ENCODE data around the gene VPS35L.

Gene VPS35L

GRCh38 chr16:19595043-19595767 is 39.7 kb downstream of the VPS35L start:
- no peak for TF ChIP-seq ZNF274 (IDR thresholded peaks at IDR 0.05; ENCODE audit: low read depth, low read length)
- H3K4me3 ChIP-seq (ENCODE audit: low read length): no peak overlapping the region

DNA sequence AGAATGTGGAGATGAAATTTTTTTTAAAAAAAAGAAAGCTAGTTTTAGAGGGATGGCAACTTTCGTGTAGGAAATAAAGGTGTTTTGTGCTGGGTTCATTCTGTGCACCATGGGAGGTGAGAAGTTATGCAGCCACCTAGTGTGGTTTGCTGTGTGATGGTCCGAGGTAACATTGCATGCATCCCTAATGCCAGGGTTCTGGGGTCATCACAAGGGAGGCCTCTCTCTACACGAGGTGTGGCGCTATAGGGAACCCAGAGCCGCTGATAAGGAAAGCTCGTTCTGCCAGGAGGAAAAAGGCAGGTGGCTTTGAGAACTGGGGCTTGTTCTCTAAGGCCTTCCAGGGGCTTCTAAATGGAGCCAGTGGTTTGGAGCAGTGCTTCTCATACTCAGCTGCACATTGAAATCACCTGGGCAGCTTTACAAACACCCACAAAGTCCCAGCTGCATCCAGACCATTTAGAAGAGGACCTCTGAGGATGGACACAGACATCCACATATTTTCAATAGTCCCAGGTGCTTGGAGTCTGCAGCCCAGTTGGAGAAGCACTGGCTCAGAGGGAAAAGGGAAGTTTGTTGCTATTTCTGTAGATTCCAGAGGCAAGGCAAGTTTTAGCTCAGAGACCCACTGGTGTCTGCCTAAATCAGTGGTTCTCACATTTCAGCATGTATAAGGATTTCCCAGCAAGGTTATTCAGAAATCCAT is 43.5 kb downstream of the VPS35L start:
- no peak overlapping the region for H3K4me3 ChIP-seq (ENCODE audit: low read length)
- TF ChIP-seq ZNF274 (IDR thresholded peaks at IDR 0.05; ENCODE audit: low read depth, low read length): no peak

DNA sequence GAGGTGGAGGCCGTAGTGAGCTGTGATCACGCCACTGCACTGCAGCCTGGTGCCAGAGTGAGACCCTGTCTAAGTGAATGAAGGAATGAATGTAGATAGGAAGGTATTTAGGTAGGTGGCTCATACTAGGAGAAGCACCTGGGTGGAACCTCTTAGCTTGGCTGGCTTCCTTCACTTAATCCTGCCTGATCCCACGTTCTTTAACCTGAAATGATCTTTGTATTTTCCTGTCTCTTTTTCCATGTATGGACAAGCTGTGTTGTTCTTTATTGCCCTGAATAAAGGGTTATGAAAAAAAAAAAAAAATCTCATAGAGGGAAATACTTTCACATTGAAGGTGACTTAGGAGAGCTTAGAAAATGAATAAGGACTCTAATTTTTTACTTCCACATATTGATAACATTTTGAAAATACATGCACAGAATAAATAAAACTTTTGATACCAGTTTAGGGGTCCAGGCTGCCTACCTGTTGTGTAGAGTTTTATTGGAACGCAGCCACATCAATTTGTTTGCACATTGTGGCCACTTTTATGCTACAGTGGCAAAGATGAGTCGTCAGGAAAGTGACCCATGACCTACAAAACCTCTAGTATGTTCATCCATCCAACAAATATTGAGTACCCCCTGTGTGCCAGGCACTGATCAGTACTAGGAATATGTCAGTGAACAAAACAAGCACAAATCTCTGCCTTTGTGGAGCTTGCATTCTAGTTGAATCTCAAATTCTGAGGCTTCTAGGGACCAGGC is 44.6 kb downstream of the VPS35L start:
- no peak for TF ChIP-seq ZNF274 (IDR thresholded peaks at IDR 0.05; ENCODE audit: low read depth, low read length)
- no peak overlapping the region for H3K4me3 ChIP-seq (ENCODE audit: low read length)

DNA sequence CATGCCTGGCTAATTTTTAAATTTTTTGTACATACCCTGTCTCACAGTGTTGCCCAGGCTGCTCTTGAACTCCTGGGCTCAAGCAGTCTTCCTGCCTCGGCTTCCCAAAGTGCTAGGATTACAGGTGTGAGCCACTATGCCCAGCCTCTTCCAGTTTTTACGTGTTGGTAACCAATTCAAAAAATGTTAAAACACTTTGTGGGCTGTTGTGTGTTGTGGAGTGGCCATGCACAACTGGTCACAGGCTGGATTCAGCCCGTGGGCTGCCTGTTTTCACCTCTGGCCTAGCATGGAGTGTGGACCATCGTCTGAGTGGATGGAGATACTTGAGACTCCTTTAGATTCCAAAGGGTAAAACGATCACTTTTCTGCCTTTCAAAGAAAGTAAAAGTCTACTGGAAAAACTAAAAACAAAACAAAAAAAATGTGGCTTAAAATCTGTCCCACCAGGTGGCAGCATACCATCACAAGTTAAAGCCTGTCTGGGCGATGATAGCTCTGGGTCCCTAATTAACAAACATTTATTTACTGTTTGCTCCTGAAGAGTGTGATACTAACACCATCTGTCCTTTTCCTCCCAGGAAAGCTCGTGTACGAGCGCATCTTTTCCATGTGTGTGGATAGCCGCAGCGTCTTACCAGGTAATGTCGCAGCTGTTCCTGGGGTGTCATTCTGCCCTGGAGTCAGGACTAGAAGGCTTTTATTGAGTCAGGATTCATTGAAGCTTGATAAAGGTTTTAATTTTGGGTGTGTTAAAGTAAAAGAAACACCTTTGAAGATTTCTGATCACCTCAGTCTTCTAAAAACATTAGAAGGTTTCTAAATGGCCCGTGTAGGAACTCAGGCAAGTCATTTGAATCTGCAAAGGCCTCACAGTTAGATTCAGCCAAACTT is 45.8 kb downstream of the VPS35L start:
- no peak for TF ChIP-seq ZNF274 (IDR thresholded peaks at IDR 0.05; ENCODE audit: low read depth, low read length)
- no peak overlapping the region for H3K4me3 ChIP-seq (ENCODE audit: low read length)

DNA sequence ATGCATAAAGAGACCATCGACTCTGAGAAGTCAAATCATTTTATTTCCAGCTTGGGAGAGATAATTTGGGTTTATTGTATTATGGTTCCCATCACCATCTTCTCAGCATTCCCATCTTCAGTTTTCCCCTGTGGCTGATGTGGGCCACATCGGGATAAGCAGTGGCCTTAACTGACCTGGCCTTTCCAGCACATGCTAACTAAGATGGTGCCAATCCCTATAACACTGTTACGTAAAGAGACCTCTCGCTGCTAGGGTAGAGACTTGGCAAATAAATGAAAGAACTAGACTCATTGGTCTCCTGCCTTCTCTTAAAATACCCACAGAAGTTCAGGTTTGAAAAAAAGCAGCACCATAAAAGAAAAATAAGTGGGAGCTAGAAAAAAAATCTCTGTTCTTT is 49.4 kb downstream of the VPS35L start:
- no peak for TF ChIP-seq ZNF274 (IDR thresholded peaks at IDR 0.05; ENCODE audit: low read depth, low read length)
- no peak overlapping the region for H3K4me3 ChIP-seq (ENCODE audit: low read length)

- H3K4me3 ChIP-seq (ENCODE audit: low read length): no peak overlapping the region
- TF ChIP-seq ZNF274 (IDR thresholded peaks at IDR 0.05; ENCODE audit: low read depth, low read length): no peak
These were observed 50.2 kb downstream of the VPS35L start for GRCh38 chr16:19605701-19606100.

DNA sequence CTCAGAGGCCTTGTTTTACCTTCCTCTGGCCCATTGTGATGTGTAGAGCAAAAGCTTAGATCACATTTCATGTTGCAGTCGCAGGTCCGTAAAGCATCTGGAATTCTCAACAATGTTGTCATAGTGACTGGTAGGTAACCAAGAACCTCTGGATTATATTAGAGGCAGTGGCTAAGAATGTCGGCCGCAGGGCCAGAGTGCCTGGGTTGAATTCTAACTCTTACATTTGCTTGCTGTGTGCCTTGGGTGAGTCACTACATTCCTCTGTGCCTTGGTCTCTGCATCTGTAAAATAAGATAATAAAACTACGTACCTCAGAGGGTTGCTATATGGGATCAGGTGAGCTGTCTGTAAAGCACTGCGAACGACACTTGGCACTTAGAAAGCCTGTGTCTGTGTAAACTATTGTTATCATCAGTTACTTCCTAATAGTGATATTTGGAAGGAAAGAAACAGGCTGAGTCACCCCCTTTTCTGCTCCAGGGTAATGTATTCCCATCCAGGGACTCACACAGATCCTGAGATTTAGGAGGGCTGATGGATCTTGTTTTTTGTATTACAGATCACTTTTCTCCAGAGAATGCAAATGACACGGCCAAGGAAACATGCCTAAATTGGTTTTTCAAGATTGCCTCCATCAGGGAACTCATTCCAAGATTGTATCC is 52.2 kb downstream of the VPS35L start:
- no peak overlapping the region for H3K4me3 ChIP-seq (ENCODE audit: low read length)
- no peak for TF ChIP-seq ZNF274 (IDR thresholded peaks at IDR 0.05; ENCODE audit: low read depth, low read length)

DNA sequence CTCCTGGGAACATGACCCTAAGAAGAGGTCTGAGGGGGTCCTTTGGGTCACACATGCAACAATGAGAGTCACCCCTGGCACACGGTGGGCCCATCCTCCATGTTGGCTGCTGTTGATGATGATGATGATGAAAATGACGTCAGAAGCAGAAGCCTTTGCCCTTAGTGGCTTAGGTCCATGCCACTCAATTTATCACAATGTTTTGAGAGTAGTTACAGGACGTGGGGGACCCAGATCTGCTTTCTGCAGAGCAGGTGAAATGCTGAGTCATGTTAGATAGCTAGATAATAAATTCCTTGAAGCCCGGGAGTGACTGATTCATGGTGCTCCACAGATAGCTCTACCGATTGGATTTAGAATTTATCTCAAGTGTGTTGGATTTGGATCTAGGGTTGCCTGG is 53.9 kb downstream of the VPS35L start:
- no peak for TF ChIP-seq ZNF274 (IDR thresholded peaks at IDR 0.05; ENCODE audit: low read depth, low read length)
- H3K4me3 ChIP-seq (ENCODE audit: low read length): no peak overlapping the region

DNA sequence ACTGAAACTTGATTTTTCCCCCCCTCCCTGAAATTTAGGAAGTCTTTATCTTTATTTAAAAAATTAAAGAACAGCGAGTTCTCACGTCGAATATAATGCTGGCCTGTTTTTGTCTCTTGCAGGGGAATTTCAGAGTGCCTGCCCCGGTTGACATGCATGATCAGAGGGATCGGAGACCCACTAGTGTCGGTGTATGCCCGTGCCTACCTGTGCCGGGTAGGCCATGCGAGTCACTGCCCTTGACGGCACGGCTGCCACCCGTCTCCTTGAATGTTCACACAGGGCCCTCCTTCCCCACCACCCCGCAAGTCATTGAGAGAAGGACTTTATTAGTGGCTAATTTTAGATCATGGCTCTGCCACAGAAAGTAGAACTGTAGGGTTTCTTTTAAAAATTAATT is 54.7 kb downstream of the VPS35L start:
- H3K4me3 ChIP-seq (ENCODE audit: low read length): no peak overlapping the region

DNA sequence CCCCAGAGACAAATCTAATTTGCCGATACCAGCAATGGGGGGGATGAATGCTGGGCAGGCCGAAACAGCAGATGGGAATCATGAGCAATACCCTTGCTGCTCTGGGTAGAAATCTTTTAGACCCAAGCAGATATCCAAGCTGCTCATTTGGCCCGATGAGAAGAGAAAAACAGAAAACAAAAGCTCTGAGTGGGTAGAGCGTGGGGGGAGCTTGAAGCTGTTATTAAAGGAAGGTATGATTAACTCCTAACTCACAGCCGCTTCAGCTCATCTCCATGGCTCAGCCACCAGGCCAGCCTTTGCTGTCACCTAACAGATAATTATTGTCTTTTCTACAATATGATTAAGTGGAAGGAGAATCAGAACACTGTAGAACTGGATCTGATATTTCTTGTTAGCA is 58.3 kb downstream of the VPS35L start:
- TF ChIP-seq ZNF274 (IDR thresholded peaks at IDR 0.05; ENCODE audit: low read depth, low read length): no peak
- H3K4me3 ChIP-seq (ENCODE audit: low read length): no peak overlapping the region

More for the DNA sequence above, 54.7 kb downstream of the VPS35L start:
- TF ChIP-seq ZNF274 (IDR thresholded peaks at IDR 0.05; ENCODE audit: low read depth, low read length): no peak

GRCh38 chr16:19616241-19616640 is 60.7 kb downstream of the VPS35L start:
- TF ChIP-seq ZNF274 (IDR thresholded peaks at IDR 0.05; ENCODE audit: low read depth, low read length): no peak
- no peak overlapping the region for H3K4me3 ChIP-seq (ENCODE audit: low read length)

DNA sequence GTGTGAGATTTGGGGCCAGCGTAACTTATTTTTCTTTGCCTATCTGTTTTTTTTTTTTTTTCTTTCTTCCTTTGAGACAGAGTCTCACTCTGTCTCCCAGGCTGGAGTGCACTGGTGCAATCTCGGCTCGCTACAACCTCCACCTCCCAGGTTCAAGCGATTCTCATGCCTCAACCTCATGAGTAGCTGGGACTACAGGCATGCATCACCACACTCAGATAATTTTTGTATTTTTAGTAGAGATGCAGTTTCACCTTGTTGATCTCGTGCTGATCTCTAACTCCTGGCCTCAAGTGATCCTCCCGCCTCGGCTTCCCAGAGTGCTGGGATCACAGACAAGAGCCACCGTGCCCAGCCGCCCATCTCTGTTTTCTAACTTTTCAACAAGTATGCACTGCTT is 63.4 kb downstream of the VPS35L start:
- no peak for TF ChIP-seq ZNF274 (IDR thresholded peaks at IDR 0.05; ENCODE audit: low read depth, low read length)
- no peak overlapping the region for H3K4me3 ChIP-seq (ENCODE audit: low read length)

DNA sequence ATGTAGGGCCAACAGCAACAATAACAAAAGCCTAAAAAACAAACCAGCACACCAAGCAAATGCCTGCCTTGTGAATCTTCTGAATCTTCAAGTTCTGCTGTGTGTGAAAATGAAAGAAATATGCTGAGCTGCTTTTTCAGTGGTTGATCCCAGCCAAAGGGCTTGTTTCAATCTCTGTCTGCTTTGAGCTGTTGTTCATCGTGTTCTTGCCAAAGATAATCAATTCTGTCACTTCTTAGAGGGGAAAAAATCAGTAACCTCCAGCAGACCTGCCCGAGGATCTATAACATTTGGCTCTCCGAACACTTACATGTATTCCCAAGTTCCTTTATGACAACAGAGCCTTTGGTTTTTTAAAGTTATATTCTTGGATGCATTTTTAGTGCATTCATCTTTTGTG is 65.9 kb downstream of the VPS35L start:
- no peak for TF ChIP-seq ZNF274 (IDR thresholded peaks at IDR 0.05; ENCODE audit: low read depth, low read length)
- no peak overlapping the region for H3K4me3 ChIP-seq (ENCODE audit: low read length)
